ENCODE measurements around the gene RBAK. TPM values are rescaled to one million over a fixed set of nuclear protein-coding genes. Genes with fewer than 3 reads are reported as not detected.

Gene RBAK
- total and polyA plus RNA-seq, 4 donors = 1.7 to 7.2 (median 3.7) TPM

GRCh38 chr7:5053175-5053574 is 7.5 kb downstream of the RBAK start:
- Histone ChIP-seq H3K4me1 (ENCODE audit: control insufficient read depth in 4 of 4, insufficient read depth in 4 of 4, low read length in 3 of 4) (peaks cover 0 to 3% (median 0%) of the 10 kb centered on the region in 4 donors), H3K9me3 (ENCODE audit: control insufficient read depth in 4 of 4, low read length in 3 of 4) (peaks cover 3 to 20% (median 9%) of the 10 kb centered on the region in 4 donors), H3K4me3 (ENCODE audit: low read depth in 1 of 3, low read length in 3 of 3) (no peak overlapping the region), H3K27ac (ENCODE audit: low read depth in 1 of 2, low read length in 2 of 2) (no peak overlapping the region), H3K36me3 (ENCODE audit: control insufficient read depth in 4 of 4, insufficient read depth in 3 of 4, low read depth in 1 of 4, low read length in 3 of 4) (peaks cover 18 to 61% (median 47%) of the 10 kb centered on the region in 4 donors), H3K9ac (ENCODE audit: low read depth in 1 of 2, low read length in 2 of 2) (no peak overlapping the region), H3K27me3 (ENCODE audit: control insufficient read depth in 4 of 4, insufficient read depth in 4 of 4, low read length in 3 of 4) (no peaks in the 10 kb centered on the region)
- no peak for DNase-seq (ENCODE audit: low spot score)
- 100% methylated on average over 1 of the region's 1 CpG for WGBS
- TF ChIP-seq YY1 (IDR thresholded peaks at IDR 0.05) = no peak
- no peak for TF ChIP-seq EGR1 (IDR thresholded peaks at IDR 0.05; ENCODE audit: low read depth in 2 of 2)
- TF ChIP-seq, protein P1, sequence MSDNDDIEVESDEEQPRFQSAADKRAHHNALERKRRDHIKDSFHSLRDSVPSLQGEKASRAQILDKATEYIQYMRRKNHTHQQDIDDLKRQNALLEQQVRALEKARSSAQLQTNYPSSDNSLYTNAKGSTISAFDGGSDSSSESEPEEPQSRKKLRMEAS (IDR thresholded peaks at IDR 0.05) = no peak
- no peak for TF ChIP-seq NR2F2 (IDR thresholded peaks at IDR 0.05)
- TF ChIP-seq FOXA1 (IDR thresholded peaks at IDR 0.05) = no peak
- TF ChIP-seq, protein P2, sequence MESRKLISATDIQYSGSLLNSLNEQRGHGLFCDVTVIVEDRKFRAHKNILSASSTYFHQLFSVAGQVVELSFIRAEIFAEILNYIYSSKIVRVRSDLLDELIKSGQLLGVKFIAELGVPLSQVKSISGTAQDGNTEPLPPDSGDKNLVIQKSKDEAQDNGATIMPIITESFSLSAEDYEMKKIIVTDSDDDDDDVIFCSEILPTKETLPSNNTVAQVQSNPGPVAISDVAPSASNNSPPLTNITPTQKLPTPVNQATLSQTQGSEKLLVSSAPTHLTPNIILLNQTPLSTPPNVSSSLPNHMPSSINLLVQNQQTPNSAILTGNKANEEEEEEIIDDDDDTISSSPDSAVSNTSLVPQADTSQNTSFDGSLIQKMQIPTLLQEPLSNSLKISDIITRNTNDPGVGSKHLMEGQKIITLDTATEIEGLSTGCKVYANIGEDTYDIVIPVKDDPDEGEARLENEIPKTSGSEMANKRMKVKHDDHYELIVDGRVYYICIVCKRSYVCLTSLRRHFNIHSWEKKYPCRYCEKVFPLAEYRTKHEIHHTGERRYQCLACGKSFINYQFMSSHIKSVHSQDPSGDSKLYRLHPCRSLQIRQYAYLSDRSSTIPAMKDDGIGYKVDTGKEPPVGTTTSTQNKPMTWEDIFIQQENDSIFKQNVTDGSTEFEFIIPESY (IDR thresholded peaks at IDR 0.05) = no peak
- no peak for TF ChIP-seq HNF4G (IDR thresholded peaks at IDR 0.05)
- TF ChIP-seq RAD21 (IDR thresholded peaks at IDR 0.05) = no peak
- TF ChIP-seq, protein P3, sequence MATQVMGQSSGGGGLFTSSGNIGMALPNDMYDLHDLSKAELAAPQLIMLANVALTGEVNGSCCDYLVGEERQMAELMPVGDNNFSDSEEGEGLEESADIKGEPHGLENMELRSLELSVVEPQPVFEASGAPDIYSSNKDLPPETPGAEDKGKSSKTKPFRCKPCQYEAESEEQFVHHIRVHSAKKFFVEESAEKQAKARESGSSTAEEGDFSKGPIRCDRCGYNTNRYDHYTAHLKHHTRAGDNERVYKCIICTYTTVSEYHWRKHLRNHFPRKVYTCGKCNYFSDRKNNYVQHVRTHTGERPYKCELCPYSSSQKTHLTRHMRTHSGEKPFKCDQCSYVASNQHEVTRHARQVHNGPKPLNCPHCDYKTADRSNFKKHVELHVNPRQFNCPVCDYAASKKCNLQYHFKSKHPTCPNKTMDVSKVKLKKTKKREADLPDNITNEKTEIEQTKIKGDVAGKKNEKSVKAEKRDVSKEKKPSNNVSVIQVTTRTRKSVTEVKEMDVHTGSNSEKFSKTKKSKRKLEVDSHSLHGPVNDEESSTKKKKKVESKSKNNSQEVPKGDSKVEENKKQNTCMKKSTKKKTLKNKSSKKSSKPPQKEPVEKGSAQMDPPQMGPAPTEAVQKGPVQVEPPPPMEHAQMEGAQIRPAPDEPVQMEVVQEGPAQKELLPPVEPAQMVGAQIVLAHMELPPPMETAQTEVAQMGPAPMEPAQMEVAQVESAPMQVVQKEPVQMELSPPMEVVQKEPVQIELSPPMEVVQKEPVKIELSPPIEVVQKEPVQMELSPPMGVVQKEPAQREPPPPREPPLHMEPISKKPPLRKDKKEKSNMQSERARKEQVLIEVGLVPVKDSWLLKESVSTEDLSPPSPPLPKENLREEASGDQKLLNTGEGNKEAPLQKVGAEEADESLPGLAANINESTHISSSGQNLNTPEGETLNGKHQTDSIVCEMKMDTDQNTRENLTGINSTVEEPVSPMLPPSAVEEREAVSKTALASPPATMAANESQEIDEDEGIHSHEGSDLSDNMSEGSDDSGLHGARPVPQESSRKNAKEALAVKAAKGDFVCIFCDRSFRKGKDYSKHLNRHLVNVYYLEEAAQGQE (IDR thresholded peaks at IDR 0.05) = no peak
- TF ChIP-seq FOXA2 (IDR thresholded peaks at IDR 0.05) = no peak
- no peak for TF ChIP-seq SP1 (IDR thresholded peaks at IDR 0.05)
- no peak for TF ChIP-seq RXRA (IDR thresholded peaks at IDR 0.05)
- TF ChIP-seq JUND (IDR thresholded peaks at IDR 0.05) = no peak
- no peak for TF ChIP-seq TAF1 (conservative IDR thresholded peaks at IDR 0.05)
- no peak for TF ChIP-seq CTCF (IDR thresholded peaks at IDR 0.05; ENCODE audit: low read depth, low read length, missing input control)
- TF ChIP-seq HNF4A (conservative IDR thresholded peaks at IDR 0.05) = no peak

GRCh38 chr7:5063698-5064097 is 18.0 kb downstream of the RBAK start:
- no peak overlapping the region for H3K9ac ChIP-seq (ENCODE audit: low read depth in 1 of 2, low read length in 2 of 2)
- H3K27me3 ChIP-seq (ENCODE audit: control insufficient read depth in 4 of 4, insufficient read depth in 4 of 4, low read length in 3 of 4) = no peaks in the 10 kb centered on the region
- H3K4me3 ChIP-seq (ENCODE audit: low read depth in 1 of 3, low read length in 3 of 3) = peak overlapping the region in 2 of 3 donors; percentile 28 to 47
- peaks cover 19 to 70% (median 63%) of the 10 kb centered on the region in 4 donors for H3K36me3 ChIP-seq (ENCODE audit: control insufficient read depth in 4 of 4, insufficient read depth in 3 of 4, low read depth in 1 of 4, low read length in 3 of 4)
- peaks cover 42 to 93% (median 77%) of the 10 kb centered on the region in 4 donors for H3K9me3 ChIP-seq (ENCODE audit: control insufficient read depth in 4 of 4, low read length in 3 of 4)
- H3K4me1 ChIP-seq (ENCODE audit: control insufficient read depth in 4 of 4, insufficient read depth in 4 of 4, low read length in 3 of 4) = no peaks in the 10 kb centered on the region
- 98% methylated on average over 2 of the region's 2 CpGs for WGBS
- TF ChIP-seq TAF1 (conservative IDR thresholded peaks at IDR 0.05) (no peak), FOXA1 (IDR thresholded peaks at IDR 0.05) (no peak)
- TF ChIP-seq, protein P4, sequence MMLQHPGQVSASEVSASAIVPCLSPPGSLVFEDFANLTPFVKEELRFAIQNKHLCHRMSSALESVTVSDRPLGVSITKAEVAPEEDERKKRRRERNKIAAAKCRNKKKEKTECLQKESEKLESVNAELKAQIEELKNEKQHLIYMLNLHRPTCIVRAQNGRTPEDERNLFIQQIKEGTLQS (IDR thresholded peaks at IDR 0.05) = no peak
- TF ChIP-seq, protein P3 (IDR thresholded peaks at IDR 0.05) = no peak
- no peak overlapping the region for H3K27ac ChIP-seq (ENCODE audit: low read depth in 1 of 2, low read length in 2 of 2)
- no peak for DNase-seq (ENCODE audit: low spot score)
